ENCODE results near the gene ADAMTS16.

- TF ChIP-seq EZH2 (IDR thresholded peaks at IDR 0.05; ENCODE audit: borderline replicate concordance, low read length): no peak
- TF ChIP-seq, protein P1, sequence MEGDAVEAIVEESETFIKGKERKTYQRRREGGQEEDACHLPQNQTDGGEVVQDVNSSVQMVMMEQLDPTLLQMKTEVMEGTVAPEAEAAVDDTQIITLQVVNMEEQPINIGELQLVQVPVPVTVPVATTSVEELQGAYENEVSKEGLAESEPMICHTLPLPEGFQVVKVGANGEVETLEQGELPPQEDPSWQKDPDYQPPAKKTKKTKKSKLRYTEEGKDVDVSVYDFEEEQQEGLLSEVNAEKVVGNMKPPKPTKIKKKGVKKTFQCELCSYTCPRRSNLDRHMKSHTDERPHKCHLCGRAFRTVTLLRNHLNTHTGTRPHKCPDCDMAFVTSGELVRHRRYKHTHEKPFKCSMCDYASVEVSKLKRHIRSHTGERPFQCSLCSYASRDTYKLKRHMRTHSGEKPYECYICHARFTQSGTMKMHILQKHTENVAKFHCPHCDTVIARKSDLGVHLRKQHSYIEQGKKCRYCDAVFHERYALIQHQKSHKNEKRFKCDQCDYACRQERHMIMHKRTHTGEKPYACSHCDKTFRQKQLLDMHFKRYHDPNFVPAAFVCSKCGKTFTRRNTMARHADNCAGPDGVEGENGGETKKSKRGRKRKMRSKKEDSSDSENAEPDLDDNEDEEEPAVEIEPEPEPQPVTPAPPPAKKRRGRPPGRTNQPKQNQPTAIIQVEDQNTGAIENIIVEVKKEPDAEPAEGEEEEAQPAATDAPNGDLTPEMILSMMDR (IDR thresholded peaks at IDR 0.05; ENCODE audit: low read length): no peak
Observed at GRCh38 chr5:5335700-5336264, 195.7 kb downstream of the ADAMTS16 start.
